ENCODE results near the gene MYO16. TPM values are rescaled to one million over a fixed set of nuclear protein-coding genes. Genes with fewer than 3 reads are reported as not detected.
"Not testable (repeated sequence)": the region's sequence is repeated elsewhere in the genome, so short reads cannot be mapped to it uniquely, and the experiment has no call there.

MYO16 gene
- total RNA-seq, 1 donor from 2014 or later = not detected

- no peaks in the 10 kb centered on the region for H3K36me3 Mint-ChIP-seq (ENCODE audit: low read depth)
- no peaks in the 10 kb centered on the region for H3K27me3 Mint-ChIP-seq (ENCODE audit: insufficient read depth)
- H3K4me1 Mint-ChIP-seq (ENCODE audit: low read depth) = no peaks in the 10 kb centered on the region
- H3K4me3 Mint-ChIP-seq = no peak overlapping the region
- no peak for DNase-seq (ENCODE audit: low spot score)
- no peak overlapping the region for H3K27ac Mint-ChIP-seq
- intact Hi-C loops (cut with micrococcal nuclease) = no loop called here
- no peaks in the 10 kb centered on the region for H3K9me3 Mint-ChIP-seq
These were observed 428.7 kb downstream of the MYO16 start for GRCh38 chr13:109058087-109058486.

- Mint-ChIP-seq H3K4me3 (no peak overlapping the region), H3K36me3 (ENCODE audit: low read depth) (no peaks in the 10 kb centered on the region), H3K27me3 (ENCODE audit: insufficient read depth) (no peaks in the 10 kb centered on the region), H3K27ac (no peak overlapping the region), H3K4me1 (ENCODE audit: low read depth) (no peaks in the 10 kb centered on the region), H3K9me3 (peaks cover 2% of the 10 kb centered on the region)
- no peak for DNase-seq (ENCODE audit: low spot score)
- intact Hi-C loops (cut with micrococcal nuclease) = no loop called here
These were observed 443.1 kb downstream of the MYO16 start for GRCh38 chr13:109072505-109072904.

DNA sequence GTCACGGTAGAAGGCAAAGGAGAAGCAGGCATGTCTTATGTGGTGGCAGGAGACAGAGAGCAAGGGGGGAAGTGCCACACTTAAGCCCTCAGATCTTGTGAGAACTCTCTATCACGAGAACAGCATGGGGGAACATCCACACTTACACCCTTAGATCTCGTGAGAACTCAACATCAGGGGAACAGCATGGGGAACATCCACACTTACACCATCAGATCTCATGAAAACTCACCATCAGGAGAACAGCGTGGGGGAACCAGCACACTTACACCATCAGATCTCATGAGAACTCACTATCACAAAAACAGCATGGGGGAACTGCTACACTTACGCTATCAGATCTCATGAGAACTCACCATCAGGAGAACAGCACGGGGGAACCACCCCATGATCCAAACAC, 445.0 kb downstream of the MYO16 start:
- intact Hi-C loops (cut with micrococcal nuclease) = no loop called here
- no peaks in the 10 kb centered on the region for H3K36me3 Mint-ChIP-seq (ENCODE audit: low read depth)
- no peak overlapping the region for H3K27ac Mint-ChIP-seq
- H3K4me3 Mint-ChIP-seq = no peak overlapping the region
- no peak for DNase-seq (ENCODE audit: low spot score)
- no peaks in the 10 kb centered on the region for H3K27me3 Mint-ChIP-seq (ENCODE audit: insufficient read depth)
- H3K9me3 Mint-ChIP-seq = peaks cover 2% of the 10 kb centered on the region
- no peaks in the 10 kb centered on the region for H3K4me1 Mint-ChIP-seq (ENCODE audit: low read depth)

- no peak overlapping the region for H3K4me3 Mint-ChIP-seq
- H3K27me3 Mint-ChIP-seq (ENCODE audit: insufficient read depth) = no peaks in the 10 kb centered on the region
- H3K36me3 Mint-ChIP-seq (ENCODE audit: low read depth) = no peaks in the 10 kb centered on the region
These were observed 445.4 kb downstream of the MYO16 start for GRCh38 chr13:109074853-109075252.

DNA sequence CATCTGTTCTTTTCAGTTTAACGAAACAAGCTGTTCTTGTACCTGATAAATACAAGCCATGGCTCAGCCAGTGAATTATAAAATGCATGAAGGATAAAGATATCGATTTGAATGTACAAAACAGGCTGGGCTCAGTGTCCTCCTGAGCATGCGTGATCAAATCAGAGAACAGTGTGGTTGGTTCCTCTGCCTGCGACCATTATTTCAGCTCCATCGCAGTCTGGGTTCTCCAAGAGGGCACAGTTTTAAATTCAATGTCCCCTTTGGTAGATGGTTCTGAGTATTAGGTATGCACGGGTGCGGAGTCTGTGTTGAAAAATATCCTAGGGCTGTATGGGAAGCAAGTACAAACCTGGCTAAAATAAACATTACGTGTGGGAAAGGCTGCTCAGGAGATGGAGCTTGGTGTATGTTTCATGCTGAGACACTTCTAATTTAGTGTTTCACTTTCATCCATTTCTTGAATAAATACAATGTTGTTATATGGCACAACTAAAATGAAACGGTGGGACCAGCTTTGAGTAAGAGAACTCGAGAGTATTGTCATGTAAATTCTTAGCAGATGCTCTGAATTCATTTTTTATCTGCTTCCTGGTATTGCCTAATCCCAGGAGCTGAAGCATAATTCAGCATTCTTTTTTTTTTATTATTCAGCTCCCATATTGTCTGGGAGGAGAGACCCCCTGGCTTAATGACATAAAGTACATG, 458.7 kb downstream of the MYO16 start:
- intact Hi-C loops (cut with micrococcal nuclease) = no loop called here
- no peak for DNase-seq (ENCODE audit: low spot score)
- no peaks in the 10 kb centered on the region for H3K4me1 Mint-ChIP-seq (ENCODE audit: low read depth)
- H3K4me3 Mint-ChIP-seq = no peak overlapping the region
- H3K27me3 Mint-ChIP-seq (ENCODE audit: insufficient read depth) = peaks cover 2% of the 10 kb centered on the region
- no peaks in the 10 kb centered on the region for H3K36me3 Mint-ChIP-seq (ENCODE audit: low read depth)
- H3K27ac Mint-ChIP-seq = no peak overlapping the region
- H3K9me3 Mint-ChIP-seq = no peaks in the 10 kb centered on the region

More at GRCh38 chr13:109074853-109075252, 445.4 kb downstream of the MYO16 start:
- no peak for DNase-seq (ENCODE audit: low spot score)
- Mint-ChIP-seq H3K27ac (no peak overlapping the region), H3K9me3 (peaks cover 2% of the 10 kb centered on the region), H3K4me1 (ENCODE audit: low read depth) (no peaks in the 10 kb centered on the region)
- intact Hi-C loops (cut with micrococcal nuclease) = no loop called here

DNA sequence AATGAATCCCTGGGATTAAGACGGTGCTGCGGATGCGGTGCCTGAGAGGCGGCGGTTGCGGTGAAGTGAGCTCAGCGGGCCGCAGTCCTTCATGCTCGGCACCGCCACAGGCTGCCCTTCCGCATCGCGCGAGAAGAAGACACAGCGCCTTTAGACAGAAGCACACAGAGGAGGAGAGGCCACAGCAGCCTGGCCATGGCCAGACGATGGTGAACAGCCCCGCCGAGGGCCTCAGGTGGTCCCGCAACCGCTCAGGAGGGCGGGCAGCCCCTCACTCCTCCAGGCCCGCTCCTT, 459.2 kb downstream of the MYO16 start:
- Mint-ChIP-seq H3K9me3 (no peaks in the 10 kb centered on the region), H3K27ac (no peak overlapping the region), H3K27me3 (ENCODE audit: insufficient read depth) (no peaks in the 10 kb centered on the region), H3K4me3 (no peak overlapping the region), H3K4me1 (ENCODE audit: low read depth) (no peaks in the 10 kb centered on the region), H3K36me3 (ENCODE audit: low read depth) (no peaks in the 10 kb centered on the region)
- DNase-seq (ENCODE audit: low spot score) = no peak
- intact Hi-C loops (cut with micrococcal nuclease) = no loop called here

GRCh38 chr13:109090796-109091195, 461.4 kb downstream of the MYO16 start:
- no peak for DNase-seq (ENCODE audit: low spot score)
- Mint-ChIP-seq H3K27me3 (ENCODE audit: insufficient read depth) (no peaks in the 10 kb centered on the region), H3K4me3 (no peak overlapping the region), H3K4me1 (ENCODE audit: low read depth) (no peaks in the 10 kb centered on the region), H3K27ac (no peak overlapping the region), H3K9me3 (no peaks in the 10 kb centered on the region), H3K36me3 (ENCODE audit: low read depth) (no peaks in the 10 kb centered on the region)
- intact Hi-C loops (cut with micrococcal nuclease) = no loop called here

- no peaks in the 10 kb centered on the region for H3K9me3 Mint-ChIP-seq
- H3K4me3 Mint-ChIP-seq = no peak overlapping the region
- H3K27me3 Mint-ChIP-seq (ENCODE audit: insufficient read depth) = no peaks in the 10 kb centered on the region
- H3K36me3 Mint-ChIP-seq (ENCODE audit: low read depth) = no peaks in the 10 kb centered on the region
- no peak overlapping the region for H3K27ac Mint-ChIP-seq
- DNase-seq (ENCODE audit: low spot score) = no peak
- no peaks in the 10 kb centered on the region for H3K4me1 Mint-ChIP-seq (ENCODE audit: low read depth)
- intact Hi-C loops (cut with micrococcal nuclease) = no loop called here
These were observed 461.8 kb downstream of the MYO16 start for GRCh38 chr13:109091249-109091648.

GRCh38 chr13:109092186-109092585, 462.8 kb downstream of the MYO16 start:
- H3K4me3 Mint-ChIP-seq; H3K4me1 Mint-ChIP-seq (ENCODE audit: low read depth); H3K27ac Mint-ChIP-seq; H3K27me3 Mint-ChIP-seq (ENCODE audit: insufficient read depth); H3K9me3 Mint-ChIP-seq; intact Hi-C loops (cut with micrococcal nuclease); DNase-seq (ENCODE audit: low spot score); H3K36me3 Mint-ChIP-seq (ENCODE audit: low read depth): not testable (repeated sequence)

DNA sequence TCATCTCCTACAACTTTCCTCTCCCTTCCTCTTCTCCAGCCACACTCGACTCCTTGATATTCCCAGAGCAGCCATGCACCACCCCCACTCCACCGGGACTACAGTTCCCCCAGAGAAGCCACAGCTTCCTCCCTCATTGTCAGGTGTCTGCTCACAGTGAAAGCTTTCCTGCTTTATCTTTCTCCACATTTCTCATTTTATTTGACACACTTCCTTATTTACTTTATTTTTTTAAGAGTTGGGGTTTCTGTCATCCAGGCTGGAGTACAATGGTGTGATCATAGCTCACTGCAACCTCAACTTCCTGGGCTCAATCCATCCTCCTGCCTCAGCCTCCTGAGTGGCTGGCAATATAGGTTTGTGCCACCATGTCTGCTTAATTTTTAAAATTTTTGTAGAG, 464.6 kb downstream of the MYO16 start:
- Mint-ChIP-seq H3K4me3 (no peak overlapping the region), H3K27me3 (ENCODE audit: insufficient read depth) (no peaks in the 10 kb centered on the region), H3K4me1 (ENCODE audit: low read depth) (no peaks in the 10 kb centered on the region), H3K36me3 (ENCODE audit: low read depth) (no peaks in the 10 kb centered on the region), H3K27ac (no peak overlapping the region), H3K9me3 (no peaks in the 10 kb centered on the region)
- intact Hi-C loops (cut with micrococcal nuclease) = no loop called here
- DNase-seq (ENCODE audit: low spot score) = no peak

DNA sequence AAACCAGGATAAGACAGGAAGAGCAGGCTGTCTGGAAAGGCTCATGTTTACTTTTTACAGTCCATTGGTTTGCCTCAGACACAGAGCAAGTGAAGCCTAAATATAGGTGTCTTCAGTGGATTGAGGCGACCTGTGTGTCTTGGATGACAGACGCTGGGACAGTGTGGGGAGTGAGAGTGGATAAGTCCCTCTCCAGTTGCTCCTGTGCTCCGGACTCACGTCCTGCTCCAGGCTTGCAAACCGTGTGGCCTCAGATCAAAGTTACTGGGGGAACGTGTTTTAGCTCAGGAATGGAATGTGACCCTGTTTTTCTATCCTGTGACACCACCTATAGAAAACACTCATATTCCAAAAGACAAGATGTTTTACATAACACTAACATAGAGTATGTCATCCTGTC, 465.7 kb downstream of the MYO16 start:
- H3K36me3 Mint-ChIP-seq (ENCODE audit: low read depth) = no peaks in the 10 kb centered on the region
- no peaks in the 10 kb centered on the region for H3K27me3 Mint-ChIP-seq (ENCODE audit: insufficient read depth)
- intact Hi-C loops (cut with micrococcal nuclease) = no loop called here
- no peak for DNase-seq (ENCODE audit: low spot score)
- no peak overlapping the region for H3K4me3 Mint-ChIP-seq
- H3K4me1 Mint-ChIP-seq (ENCODE audit: low read depth) = no peaks in the 10 kb centered on the region
- H3K27ac Mint-ChIP-seq = no peak overlapping the region
- no peaks in the 10 kb centered on the region for H3K9me3 Mint-ChIP-seq

DNA sequence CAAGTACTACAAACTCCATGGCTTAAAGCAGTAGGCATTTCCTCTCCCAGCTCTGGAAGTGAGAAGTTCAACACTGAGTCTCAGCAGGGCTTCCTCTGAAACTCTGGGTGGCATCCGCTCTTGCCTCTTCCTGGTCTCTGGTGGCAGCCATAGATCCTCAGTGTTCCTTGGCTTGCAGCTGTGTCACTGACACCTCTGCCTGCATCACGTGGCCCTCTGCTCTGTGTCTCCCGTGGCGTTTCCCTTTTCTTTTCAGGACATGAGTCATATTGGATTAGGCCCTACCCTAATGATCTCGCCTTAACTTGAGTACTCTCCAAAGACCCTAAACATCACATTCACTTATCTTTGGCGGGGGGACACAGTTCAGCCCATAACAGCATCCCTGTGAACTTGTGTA, 466.7 kb downstream of the MYO16 start:
- H3K27me3 Mint-ChIP-seq (ENCODE audit: insufficient read depth) = no peaks in the 10 kb centered on the region
- intact Hi-C loops (cut with micrococcal nuclease) = no loop called here
- no peaks in the 10 kb centered on the region for H3K4me1 Mint-ChIP-seq (ENCODE audit: low read depth)
- H3K27ac Mint-ChIP-seq = no peak overlapping the region
- H3K36me3 Mint-ChIP-seq (ENCODE audit: low read depth) = no peaks in the 10 kb centered on the region
- H3K4me3 Mint-ChIP-seq = no peak overlapping the region
- no peak for DNase-seq (ENCODE audit: low spot score)
- no peaks in the 10 kb centered on the region for H3K9me3 Mint-ChIP-seq

DNA sequence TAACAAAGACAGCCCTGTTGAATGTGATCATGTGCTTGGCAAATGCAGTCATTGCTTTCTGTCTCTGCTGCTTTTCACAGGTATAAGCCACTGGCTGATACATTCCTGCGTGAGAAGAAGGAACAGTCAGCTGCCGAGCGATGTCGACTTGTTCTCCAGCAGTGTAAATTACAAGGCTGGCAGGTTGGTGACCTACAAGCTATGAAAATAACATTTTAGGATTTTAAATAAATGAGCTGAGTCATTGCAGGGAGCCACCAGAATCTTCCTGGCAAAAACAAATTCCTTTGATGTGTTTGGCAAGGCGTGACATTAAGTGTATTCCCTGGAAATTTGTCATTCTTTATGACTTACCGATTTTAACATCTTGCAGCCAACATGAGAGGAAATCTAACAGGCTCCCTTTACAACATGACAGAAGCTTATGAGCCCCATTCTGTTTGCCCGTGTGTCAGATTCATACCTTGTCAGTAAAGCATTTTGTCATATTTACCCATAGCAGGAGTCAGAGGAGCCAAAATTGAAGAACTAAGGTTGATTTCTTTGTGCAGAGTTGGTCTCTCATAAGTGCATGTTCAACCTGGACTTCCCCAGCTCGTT, 471.4 kb downstream of the MYO16 start:
- Mint-ChIP-seq H3K4me3 (no peak overlapping the region), H3K4me1 (ENCODE audit: low read depth) (no peaks in the 10 kb centered on the region), H3K27me3 (ENCODE audit: insufficient read depth) (no peaks in the 10 kb centered on the region), H3K9me3 (no peaks in the 10 kb centered on the region), H3K36me3 (ENCODE audit: low read depth) (no peaks in the 10 kb centered on the region), H3K27ac (no peak overlapping the region)
- no peak for DNase-seq (ENCODE audit: low spot score)
- intact Hi-C loops (cut with micrococcal nuclease) = no loop called here

Measured in activated T-helper 1 cell treated with anti-CD3 and anti-CD28 coated beads, Interleukin-12 subunit alpha, Interleukin-12 subunit beta, Interleukin-2, Interleukin-4 antibody, amounts not matched to agents 30 ng/mL and 10 ng/mL and 1 ng/mL, durations not matched to agents 14 hours and 24 hours and 36 hours (primary cell).